Measurements from ENCODE around the gene ERGIC3.
"Not testable (repeated sequence)": the region's sequence is repeated elsewhere in the genome, so short reads cannot be mapped to it uniquely, and the experiment has no call there.

The ERGIC3 gene

DNA sequence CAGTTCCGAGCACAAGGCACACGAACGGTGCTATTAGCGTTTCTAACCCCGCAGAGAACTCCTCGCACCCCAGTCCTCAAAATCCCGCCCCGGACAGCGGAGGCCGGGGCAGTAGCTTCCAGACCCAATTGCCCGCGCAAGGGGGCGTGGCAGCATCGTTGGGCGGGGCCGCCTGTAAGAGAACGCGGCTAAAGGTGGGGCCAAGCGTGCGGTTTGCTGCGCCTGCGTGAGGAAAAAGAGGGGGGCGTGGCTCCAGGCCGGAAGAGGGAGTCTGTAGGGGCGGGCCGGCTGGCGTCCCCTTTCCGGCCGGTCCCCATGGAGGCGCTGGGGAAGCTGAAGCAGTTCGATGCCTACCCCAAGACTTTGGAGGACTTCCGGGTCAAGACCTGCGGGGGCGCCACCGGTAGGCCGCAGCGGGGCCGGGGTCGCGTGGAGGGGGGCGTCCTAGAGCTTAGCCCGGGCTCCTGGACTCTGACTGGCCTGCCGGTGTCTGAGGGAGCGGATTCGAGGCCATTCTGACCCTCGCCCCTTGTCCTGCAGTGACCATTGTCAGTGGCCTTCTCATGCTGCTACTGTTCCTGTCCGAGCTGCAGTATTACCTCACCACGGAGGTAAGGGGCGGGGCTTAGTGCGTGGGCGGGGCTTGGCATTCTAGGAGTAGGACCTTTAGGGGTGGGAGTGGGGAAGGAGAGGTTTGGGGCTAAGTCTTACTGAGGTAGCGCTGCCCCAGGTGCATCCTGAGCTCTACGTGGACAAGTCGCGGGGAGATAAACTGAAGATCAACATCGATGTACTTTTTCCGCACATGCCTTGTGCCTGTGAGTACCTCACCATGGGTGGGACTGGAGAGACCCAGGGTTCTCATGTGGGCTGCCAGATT lies at the start of gene ERGIC3:
ERGIC3 (plus strand) TSS at position 296 of the 880 bp plus-strand sequence; CDS start at position 316, 20 bp downstream.
- DNase-seq: peak; percentile 98

DNA sequence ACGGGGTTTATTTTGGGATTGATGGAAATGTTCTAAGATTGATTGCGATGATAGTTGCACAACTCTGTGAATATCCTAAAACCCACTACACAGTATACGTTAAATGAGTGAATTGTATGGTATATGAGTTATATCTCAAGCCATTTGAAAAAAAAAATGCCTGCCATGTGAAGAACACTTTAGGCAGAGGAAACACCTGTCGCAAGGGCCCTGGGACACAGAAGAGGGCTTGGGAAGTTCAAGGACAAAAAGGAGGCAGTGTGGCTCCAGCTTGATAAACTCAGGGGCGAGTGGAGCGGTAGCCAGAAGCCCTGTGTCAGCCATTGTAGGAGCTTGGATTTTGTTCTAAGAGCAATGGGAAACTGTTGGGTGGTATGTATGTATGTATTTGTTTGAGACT lies 49.5 kb upstream of the ERGIC3 start:
- DNase-seq: no peak

DNA sequence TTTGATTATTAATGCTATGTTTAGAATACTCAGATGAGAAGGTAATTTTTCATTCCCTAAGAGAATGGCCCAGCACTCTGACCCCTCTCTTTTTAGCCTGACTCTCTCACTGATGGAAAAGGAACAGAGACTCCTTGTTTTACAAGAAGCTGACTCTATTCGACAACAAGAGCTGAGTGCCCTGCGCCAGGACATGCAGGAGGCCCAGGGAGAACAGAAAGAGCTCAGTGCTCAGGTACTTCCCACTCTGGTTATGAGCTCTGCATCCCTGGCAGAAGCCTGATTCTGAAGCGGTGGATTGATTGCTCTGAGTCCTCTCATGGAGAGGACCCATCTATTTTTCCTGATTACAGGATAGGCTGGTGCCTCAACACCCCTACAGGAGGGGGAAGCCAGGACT lies 45.4 kb upstream of the ERGIC3 start:
- DNase-seq: no peak

DNA sequence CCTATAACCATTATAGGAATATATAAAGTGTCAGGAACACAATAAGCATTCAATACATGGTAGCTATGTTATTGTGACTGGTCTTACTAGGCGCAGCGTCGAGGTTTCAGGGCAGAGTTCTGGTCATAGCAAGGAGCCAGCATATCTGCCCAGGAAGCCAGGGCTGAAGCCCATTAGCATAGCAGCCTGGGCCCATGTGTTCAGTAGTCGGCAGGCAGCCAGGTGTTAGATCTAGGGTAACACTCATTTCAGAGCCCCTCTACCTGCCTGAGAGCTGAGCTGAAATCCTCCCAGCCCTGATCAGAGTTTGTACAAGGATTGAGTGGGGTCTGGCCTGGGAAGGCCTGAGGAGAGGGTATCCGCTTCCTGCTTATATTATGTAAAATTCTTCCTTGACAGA lies 44.6 kb upstream of the ERGIC3 start:
- DNase-seq: no peak

DNA sequence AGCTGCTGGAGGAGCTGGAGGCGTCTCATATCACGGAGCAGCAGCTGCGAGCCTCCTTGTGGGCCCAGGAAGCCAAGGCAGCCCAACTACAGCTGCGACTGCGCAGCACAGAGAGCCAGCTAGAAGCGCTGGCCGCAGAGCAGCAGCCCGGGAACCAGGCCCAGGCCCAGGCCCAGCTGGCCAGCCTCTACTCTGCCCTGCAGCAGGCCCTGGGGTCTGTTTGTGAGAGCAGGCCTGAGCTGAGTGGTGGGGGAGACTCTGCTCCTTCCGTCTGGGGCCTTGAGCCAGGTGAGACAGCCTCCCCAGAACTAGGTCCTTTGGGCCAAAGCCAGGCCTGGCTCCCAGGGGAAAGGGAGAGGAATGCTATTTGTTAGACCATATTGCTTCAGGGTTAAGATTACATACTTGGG lies 44.1 kb upstream of the ERGIC3 start:
- no peak for DNase-seq

DNA sequence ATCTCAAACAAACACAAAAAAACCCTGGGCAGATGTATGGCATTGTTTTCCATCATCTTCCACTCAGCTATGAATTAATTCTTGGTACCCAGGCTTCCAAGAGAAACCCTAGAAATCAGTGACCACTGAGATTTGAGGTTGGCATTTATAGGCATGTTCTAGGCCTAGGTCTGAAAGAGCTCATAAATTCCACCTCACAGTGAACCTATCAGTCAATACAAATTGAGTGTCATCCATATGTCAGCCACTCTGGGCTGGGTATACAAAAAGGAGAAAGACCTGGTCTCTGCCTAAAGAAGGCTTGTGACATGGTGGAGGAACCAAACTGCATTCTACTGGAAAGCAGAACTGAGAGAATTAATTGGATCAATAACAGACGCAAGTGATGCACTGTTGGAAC lies 42.6 kb upstream of the ERGIC3 start:
- DNase-seq: no peak

DNA sequence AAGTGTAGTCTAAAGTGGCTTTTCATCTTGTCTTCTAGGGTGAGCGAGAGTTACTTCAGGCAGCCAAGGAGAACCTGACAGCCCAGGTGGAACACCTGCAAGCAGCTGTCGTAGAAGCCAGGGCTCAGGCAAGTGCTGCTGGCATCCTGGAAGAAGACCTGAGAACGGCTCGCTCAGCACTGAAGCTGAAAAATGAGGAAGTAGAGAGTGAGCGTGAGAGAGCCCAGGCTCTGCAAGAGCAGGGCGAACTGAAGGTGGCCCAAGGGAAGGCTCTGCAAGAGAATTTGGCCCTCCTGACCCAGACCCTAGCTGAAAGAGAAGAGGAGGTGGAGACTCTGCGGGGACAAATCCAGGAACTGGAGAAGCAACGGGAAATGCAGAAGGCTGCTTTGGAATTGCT lies 39.5 kb upstream of the ERGIC3 start:
- DNase-seq: no peak

DNA sequence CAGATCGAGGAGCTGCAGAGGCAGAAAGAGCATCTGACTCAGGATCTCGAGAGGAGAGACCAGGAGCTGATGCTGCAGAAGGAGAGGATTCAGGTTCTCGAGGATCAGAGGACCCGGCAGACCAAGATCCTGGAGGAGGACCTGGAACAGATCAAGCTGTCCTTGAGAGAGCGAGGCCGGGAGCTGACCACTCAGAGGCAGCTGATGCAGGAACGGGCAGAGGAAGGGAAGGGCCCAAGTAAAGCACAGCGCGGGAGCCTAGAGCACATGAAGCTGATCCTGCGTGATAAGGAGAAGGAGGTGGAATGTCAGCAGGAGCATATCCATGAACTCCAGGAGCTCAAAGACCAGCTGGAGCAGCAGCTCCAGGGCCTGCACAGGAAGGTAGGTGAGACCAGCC lies 38.6 kb upstream of the ERGIC3 start:
- DNase-seq: no peak

DNA sequence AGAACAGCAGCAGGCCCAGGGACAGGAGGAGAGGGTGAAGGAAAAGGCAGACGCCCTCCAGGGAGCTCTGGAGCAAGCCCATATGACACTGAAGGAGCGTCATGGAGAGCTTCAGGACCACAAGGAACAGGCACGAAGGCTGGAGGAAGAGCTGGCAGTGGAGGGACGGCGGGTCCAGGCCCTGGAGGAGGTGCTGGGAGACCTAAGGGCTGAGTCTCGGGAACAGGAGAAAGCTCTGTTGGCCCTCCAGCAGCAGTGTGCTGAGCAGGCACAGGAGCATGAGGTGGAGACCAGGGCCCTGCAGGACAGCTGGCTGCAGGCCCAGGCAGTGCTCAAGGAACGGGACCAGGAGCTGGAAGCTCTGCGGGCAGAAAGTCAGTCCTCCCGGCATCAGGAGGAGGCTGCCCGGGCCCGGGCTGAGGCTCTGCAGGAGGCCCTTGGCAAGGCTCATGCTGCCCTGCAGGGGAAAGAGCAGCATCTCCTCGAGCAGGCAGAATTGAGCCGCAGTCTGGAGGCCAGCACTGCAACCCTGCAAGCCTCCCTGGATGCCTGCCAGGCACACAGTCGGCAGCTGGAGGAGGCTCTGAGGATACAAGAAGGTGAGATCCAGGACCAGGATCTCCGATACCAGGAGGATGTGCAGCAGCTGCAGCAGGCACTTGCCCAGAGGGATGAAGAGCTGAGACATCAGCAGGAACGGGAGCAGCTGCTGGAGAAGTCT lies 37.9 kb upstream of the ERGIC3 start:
- DNase-seq: no peak

DNA sequence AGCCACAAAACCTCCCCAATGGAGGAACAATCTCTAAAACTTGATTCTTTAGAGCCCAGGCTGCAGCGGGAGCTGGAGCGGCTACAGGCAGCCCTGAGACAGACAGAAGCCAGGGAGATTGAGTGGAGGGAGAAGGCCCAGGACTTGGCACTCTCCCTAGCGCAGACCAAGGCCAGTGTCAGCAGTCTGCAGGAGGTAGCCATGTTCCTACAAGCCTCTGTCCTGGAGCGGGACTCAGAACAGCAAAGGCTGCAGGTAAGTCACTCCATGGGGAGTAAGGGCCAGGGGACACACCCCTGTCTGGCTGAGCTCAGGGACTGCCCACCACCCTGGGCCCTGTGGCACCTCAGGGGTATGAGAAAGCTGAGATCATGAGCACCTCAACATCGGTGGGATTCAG lies 37.1 kb upstream of the ERGIC3 start:
- DNase-seq: no peak

DNA sequence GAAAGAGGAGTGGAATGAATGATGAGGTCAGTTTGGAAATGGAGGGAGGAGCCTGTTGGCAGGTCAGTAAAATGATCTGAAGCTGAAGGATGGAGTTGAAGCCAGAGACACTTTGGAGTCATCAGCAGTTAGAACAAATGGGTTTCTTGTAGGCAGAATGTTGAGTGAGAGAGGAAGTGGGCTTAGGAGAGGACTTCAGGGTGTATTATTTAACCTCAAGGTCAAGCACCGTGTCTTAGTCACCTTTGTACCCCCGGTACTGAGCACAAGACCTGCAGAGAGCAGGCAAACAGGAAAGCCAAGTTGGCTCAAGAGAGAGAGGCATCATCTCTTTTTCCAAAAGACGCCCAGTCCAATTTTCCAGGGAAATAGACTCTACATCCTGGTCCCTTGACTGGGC lies 35.7 kb upstream of the ERGIC3 start:
- no peak for DNase-seq

DNA sequence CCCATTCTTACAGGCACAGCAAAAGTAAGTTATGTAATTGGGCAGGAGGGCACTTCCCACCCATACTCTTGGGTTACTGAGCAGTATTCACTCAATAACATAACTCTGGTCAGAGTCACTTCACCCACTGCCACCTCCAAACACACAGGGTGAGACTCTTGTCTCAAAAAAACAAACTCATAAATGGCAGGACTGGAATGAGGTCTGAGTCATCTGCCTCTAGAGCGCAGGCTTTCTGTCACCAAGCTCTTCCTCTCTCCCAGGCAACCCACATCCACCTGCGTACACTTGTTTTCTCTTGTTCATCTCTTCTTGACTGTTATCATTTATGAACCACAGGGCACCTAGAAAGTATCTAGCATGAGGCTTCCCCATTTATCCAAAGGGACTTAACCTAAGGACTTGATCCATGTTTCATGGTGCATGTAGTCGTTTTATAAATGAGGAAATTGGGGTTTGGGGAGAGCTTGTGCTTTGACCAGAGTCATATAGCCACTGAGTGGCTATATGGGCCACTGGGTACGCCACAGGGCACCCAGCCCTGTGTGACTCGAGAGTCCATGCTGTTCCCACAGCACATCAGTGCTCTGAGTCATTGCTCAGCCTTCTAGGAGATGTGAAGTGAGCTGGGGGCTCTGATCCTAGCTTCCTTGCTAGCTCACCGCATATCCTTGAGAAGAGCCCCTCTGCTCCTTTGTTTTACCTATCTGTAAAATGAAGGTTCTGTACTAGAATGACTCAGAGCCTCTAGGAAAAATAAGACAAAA lies 34.8 kb upstream of the ERGIC3 start:
- DNase-seq: peak; percentile 43

DNA sequence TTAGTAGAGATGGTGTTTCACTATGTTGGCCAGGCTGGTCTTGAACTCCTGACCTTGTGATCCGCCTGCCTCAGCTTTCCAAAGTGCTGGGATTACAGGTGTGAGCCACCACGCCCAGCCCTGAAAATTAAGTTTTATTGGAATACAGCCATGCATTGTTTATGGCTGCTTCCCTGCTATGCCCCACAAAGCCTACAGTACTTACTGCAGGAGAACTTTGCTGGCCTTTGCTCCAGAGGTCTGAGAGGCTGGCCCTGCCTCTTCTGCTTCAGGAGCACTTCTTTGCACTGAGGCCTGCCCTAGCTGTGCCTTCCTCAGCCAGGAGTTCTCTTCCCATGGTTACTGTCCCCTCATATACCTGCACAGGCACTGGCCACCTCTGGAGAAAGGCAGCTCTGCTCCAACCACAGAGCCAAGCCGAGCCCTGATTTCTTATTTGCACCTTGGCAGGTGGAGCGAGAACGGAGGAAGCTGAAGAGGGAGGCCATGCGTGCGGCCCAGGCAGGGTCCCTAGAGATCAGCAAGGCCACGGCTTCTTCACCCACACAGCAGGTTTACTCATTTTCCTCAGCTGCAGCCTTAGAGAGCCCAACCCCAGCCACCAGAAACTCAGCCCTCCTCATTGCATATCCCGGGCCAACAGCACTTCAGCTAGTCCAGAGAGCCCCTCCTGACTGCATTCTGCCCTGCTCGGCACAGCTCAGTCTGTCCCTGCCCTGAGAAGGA lies 33.2 kb upstream of the ERGIC3 start:
- DNase-seq: no peak

DNA sequence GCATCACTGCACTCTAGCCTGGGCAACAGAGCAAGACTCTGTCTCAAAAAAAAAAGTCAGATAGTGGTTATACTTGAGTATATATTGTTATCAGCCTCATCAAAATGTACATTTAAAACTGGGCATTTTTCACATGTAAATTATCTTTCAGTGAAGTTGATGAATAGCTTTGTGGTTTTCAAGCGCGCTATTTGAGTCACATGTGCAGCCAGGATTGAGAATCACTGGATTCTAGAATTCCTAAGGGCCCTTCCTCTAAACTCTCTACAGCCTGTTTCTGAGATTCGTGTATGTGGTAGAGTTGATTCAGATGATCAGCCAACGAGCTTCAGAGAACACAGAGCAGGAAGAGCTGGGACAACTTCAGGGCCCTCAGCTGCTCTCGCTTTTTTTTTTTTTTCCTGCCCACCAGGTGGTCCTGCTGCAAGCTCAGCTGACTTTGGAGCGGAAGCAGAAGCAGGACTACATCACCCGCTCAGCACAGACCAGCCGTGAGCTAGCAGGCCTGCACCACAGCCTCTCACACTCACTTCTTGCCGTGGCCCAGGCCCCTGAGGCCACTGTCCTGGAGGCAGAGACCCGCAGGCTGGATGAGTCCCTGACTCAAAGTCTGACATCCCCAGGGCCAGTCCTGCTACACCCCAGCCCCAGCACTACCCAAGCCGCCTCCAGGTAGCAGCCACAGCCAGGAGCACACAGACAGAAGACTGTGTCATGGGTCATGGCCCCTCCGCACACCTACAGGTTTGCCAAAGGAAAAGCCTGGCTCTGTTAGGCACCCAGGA lies 30.7 kb upstream of the ERGIC3 start:
- no peak for DNase-seq

DNA sequence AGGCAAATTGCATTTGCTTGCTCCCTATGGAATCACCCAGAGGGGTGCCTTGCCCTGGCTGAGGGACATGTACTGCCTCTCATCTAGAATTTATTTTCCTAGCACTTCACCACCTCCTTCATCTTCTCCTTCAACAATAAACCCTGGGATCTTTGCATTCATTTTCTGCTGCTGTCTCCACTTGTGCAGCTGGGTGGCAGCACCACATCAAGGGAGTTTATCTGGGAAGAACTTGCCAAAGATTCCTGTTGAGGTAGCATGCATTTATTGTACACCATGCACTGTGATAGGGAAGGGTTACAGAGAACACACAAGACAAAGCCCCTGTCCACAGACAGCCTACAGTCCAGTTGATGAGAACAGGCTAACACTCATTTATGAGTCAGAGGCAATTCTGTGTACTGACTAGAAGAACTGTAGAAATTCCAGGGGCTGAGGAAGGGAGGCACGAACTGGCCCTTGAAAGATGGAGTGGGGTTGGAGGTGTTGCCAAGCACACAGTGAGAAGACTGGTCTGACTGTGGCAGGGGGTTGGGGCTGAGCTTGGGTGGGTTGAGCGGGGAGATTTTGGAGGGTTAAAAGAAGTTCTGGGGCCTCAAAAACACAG lies 30.0 kb upstream of the ERGIC3 start:
- no peak for DNase-seq

DNA sequence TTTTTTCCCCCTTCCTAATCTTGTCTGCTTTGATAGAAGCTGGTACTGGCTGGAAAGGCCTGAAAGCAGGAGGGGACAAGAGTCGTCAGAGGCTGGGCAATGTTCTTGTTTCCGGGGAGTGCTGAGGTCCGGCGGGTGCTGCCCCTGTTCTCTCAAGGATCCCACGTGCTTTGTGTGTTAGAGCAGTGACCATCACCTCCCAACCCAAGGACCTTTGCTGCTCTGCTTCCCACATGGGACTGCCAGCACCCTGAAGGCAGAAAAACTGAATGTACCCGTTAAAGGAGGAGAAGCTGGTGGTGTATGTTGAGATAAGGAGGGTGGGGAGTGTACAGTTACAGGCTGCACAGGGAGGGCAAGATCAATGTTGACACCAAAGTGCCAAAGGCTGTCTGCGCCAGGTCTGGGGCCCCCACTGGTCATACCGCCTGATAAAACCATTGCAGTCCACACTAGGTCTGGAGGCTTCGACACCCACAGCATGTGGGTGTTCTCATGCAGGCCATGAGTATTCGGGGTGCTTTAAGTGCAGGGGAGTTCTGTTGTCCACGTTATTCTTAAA lies 27.4 kb upstream of the ERGIC3 start:
- no peak for DNase-seq

DNA sequence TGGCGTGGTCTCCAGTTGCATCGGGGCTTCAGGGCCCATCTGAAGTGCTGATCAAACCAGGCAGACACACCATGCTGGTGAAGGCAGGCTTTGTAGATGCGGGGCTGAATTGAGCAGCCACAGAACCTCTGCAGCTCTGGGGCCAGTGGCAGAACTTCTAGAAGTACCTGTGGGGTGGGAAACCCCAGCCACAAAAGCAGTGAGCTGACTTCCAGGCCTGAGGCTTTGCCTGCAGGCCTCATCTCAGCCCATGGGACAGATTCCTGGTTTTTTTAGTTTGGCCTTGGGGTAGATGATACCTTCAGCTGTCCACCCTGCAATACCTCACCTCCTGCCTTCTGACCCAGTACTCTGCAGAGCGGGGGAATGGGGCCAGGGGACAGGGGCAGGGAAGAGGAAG lies 26.5 kb upstream of the ERGIC3 start:
- no peak for DNase-seq

DNA sequence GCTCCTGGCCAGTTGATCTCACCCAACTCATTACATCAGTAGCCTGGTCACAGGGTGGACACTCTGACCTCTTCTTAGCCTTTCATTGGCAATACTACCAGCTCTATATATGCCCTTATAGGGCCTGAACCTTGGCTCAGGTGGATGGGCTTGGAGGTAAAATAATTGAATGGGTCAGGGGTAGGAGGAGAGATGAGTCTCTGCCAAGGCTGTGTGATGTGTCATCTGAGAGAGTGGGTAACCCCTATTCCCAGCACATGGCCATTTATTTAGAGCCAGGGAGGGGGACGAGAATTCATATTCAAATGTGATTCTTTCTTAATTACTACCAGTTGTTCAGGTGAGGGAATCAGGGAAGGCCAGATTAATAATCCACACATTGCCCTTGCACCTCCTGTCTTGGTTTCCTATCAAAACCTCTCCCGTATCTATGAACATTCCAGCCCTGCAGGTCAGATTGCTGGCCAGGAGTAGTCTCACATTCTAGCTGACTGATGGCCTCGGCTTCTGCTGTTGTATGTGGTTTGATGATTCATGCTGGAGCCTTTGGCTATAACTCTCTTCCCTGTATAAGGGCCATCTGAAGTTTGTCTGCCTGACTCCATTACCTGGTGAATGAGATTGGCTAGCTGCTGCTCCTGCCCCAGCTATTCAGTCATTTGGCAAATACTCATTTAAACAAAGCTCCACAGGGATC lies 25.8 kb upstream of the ERGIC3 start:
- DNase-seq: no peak

DNA sequence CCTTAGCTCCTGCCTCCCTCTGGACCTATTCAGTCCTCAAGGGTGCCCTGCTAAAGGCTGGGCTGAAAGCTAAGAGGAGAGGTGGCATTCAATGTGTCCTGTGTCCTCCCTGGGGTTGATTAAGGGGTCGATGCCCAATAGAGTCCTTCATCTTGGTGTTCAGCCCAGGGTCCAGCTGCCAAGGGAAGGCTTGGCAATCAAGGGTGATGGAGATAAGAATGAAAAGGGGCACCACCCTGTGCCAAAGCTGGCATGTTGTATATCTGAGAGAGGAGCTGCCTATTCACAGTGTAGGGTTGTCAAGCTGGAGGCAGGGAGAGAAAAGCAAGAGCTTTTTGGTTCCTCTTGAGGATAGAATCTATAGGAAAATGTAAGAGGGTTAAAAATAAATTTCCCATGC lies 24.8 kb upstream of the ERGIC3 start:
- DNase-seq: no peak

DNA sequence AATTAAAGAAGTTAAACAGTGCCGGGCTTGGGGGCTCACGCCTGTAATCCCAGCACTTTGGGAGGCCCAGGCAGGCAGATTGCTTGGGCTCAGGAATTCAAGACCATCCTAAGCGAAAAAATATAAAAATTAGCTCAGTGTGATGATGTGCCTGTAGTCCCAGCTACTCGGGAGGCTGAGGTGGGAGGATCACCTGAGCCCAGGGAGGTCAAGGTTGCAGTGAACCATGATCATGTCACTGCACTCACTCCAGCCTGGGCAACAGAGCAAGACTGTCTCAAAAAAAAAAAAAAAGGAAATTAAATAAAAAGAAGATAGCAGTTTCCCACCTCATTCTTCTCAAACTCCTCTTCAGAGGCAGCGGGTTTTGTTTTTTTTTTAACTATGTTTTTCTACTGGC lies 24.1 kb upstream of the ERGIC3 start:
- not testable (repeated sequence) for DNase-seq

DNA sequence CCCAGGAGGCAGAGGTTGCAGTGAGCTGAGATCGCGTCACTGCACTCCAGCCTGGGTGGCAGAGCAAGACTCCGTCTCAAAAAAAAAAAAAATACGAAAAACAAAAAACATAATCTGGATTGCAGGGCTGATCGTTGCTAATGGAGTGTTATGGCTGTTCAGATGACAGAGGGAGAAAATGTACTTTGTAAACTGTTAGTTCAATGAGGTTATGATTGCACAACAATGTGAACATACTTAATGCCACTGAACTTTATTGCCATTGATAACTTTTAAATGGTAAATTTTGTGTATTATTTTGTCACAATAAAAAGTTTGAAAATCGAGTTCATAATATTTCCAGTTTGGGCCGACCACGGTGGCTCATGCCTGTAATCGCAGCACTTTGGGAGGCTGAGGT lies 22.9 kb upstream of the ERGIC3 start:
- DNase-seq: no peak
